ENCODE measurements around the gene MED1. TPM values are rescaled to one million over a fixed set of nuclear protein-coding genes. Genes with fewer than 3 reads are reported as not detected.
A peak's percentile ranks its signal among the peaks of the same experiment; 100 is the strongest.

Gene MED1
- total RNA-seq, 4 donors from 2014 or later, result 16.3 to 25.1 (median 17.8) TPM

DNA sequence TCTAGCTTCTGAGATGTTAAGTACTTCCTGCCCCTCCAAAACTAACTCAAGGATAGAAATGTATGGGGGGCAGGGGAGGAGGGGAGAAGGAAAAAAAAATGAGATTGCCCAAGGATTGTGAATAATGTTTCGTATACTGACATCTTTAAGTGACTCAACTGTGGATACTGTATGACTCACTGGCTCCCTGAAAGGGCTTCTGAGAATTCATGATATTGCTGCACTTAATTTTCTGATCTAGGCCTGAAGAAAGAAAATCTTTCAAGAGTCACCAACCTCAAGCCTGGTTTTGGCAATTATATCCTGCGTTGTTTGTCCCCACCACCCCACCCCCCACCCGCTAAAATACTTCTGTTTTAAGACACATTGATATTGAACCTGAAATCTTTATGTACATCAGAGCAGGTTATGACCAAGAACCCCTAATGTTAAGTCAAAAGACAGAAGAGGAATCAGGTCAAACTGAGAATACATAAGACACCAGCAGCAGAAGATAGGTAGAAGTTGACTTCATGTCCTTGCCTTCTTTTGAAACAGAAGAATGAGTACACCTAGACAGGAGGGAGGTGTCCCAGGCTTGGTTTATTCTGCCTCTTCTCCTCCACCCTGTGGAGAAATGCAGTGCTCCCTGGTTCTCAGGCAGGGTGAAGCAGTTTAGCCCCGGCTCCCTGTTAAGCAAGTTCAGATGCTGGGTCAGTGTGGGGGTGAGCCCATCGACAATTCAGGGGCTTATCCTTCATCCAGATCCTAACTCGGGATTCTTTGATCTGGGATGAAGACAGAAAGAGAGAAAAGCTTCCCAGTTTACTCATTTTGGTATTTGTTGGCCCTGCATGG, 46.3 kb downstream of the MED1 start:
- Histone ChIP-seq H3K27ac (no peak overlapping the region), H3K36me3 (peaks cover 1 to 31% of the 10 kb centered on the region in 2 donors), H3K27me3 (no peaks in the 10 kb centered on the region), H3K9me3 (no peaks in the 10 kb centered on the region), H3K4me1 (peaks cover 6 to 9% of the 10 kb centered on the region in 2 donors), H3K4me3 (no peak overlapping the region)
- in situ Hi-C loops (cut with MboI; ENCODE audit: low sequenced_read_pairs in 4 of 4) (loop anchor here in 1 of 4 donors (10.0 kb wide), 1 partner anchor 130 kb away; no protein-coding TSS in a partner anchor), intact Hi-C loops (cut with DNase I; ENCODE audit: low total_unique reads) (loop anchor here (5.0 kb wide), 1 partner anchor 132 kb away; no protein-coding TSS in a partner anchor)
- no peak for TF ChIP-seq POLR2A (IDR thresholded peaks at IDR 0.05)
- TF ChIP-seq, protein P1, sequence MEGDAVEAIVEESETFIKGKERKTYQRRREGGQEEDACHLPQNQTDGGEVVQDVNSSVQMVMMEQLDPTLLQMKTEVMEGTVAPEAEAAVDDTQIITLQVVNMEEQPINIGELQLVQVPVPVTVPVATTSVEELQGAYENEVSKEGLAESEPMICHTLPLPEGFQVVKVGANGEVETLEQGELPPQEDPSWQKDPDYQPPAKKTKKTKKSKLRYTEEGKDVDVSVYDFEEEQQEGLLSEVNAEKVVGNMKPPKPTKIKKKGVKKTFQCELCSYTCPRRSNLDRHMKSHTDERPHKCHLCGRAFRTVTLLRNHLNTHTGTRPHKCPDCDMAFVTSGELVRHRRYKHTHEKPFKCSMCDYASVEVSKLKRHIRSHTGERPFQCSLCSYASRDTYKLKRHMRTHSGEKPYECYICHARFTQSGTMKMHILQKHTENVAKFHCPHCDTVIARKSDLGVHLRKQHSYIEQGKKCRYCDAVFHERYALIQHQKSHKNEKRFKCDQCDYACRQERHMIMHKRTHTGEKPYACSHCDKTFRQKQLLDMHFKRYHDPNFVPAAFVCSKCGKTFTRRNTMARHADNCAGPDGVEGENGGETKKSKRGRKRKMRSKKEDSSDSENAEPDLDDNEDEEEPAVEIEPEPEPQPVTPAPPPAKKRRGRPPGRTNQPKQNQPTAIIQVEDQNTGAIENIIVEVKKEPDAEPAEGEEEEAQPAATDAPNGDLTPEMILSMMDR (IDR thresholded peaks at IDR 0.05 in 4 of 5, conservative IDR thresholded peaks at IDR 0.05 in 1 of 5), result no peak
- DNase-seq, result no peak
- no peak for ATAC-seq

DNA sequence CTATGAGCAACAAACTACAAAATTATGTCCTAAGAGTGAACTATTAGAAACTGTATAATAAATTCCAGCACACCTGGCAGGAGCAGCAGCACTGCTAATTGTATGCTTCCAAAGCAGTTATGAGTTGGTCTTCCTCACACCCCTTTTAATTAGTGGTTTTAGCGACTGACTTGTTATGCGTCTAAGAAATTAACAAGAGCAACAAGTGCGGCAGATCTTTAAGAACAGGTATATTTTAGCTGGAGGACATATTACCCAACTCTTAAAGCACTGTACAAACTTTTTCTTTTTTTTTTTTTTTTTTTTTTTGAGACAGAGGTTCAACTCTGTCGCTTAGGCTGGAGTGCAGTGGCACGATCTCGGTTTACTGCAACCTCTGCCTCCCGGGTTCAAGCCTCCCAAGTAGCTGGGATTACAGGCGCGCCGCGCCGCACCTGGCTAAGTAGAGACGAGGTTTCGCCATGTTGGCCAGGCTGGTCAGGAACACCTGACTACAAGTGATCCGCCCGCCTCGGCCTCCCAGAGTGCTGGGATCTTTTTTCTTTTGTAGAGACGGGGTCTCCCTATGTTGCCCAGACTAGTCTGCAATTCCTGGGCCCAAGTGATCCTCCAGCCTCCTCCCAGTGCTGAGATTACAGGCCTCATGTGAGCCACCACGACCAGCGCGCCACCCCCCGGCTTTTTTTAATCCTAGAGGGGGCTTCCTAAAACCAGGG, 48.0 kb downstream of the MED1 start:
- Histone ChIP-seq H3K4me3 (peak overlapping the region in 1 of 4 donors; percentile 76), H3K4me1 (peaks cover 21 to 22% of the 10 kb centered on the region in 2 donors), H3K27me3 (no peaks in the 10 kb centered on the region), H3K9me3 (no peaks in the 10 kb centered on the region), H3K36me3 (peaks cover 0 to 14% of the 10 kb centered on the region in 2 donors), H3K27ac (no peak overlapping the region)
- ATAC-seq, result no peak
- in situ Hi-C loops (cut with MboI; ENCODE audit: low sequenced_read_pairs in 4 of 4), result loop anchor here in 1 of 4 donors (10.0 kb wide), 1 partner anchor 128 kb away; no protein-coding TSS in a partner anchor
- TF ChIP-seq POLR2A (IDR thresholded peaks at IDR 0.05), result no peak
- TF ChIP-seq, protein P1 (IDR thresholded peaks at IDR 0.05 in 4 of 5, conservative IDR thresholded peaks at IDR 0.05 in 1 of 5), result no peak
- intact Hi-C loops (cut with DNase I; ENCODE audit: low total_unique reads), result loop anchor here (5.0 kb wide), 1 partner anchor 131 kb away; no protein-coding TSS in a partner anchor
- no peak for DNase-seq

DNA sequence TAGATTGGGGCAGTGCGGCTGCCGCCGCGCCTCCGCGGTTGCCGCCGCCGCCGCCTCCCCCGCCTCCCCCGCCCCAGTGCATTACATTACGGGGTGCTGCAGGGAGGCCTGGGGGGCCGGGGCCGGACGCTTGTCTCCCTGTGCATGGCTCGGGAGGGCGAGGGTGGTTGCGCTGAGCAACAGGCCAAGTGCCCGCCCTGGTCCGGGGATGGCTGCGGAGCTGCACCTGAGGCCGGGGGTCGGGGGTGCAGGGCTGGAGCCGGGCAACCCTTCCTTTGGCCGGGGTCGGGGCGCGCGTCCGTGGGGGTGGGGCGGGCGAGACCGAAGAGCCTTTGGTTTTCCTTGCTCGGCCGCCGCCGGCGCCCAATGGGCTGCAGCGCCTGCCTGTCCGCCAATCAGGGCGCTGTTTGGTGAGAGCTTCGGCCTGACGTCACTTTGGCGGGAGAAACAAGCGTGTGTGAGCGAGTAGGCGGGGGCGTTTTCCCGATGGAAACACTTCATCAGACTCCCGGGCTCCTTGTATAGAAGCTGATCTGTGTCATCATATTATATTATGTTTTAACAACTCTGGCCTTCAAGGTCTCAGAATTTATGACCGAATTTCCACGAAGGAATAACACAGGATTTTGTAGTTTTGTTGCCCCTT, 48.7 kb downstream of the MED1 start:
- H3K9me3 ChIP-seq, result no peaks in the 10 kb centered on the region
- peak overlapping the region; percentile 76 to 99 (median 96) for H3K4me3 ChIP-seq
- peak; percentile 67 to 72 for ATAC-seq
- H3K27ac ChIP-seq, result peak overlapping the region; percentile 94 to 99 (median 98)
- peak; percentile 88 for DNase-seq
- in situ Hi-C loops (cut with MboI; ENCODE audit: low sequenced_read_pairs in 4 of 4) (loop anchor here in 1 of 4 donors (10.0 kb wide), 1 partner anchor 128 kb away; no protein-coding TSS in a partner anchor), intact Hi-C loops (cut with DNase I; ENCODE audit: low total_unique reads) (loop anchor here (5.0 kb wide), 1 partner anchor 130 kb away; no protein-coding TSS in a partner anchor)
- TF ChIP-seq POLR2A (IDR thresholded peaks at IDR 0.05), result no peak
- TF ChIP-seq, protein P1 (IDR thresholded peaks at IDR 0.05 in 4 of 5, conservative IDR thresholded peaks at IDR 0.05 in 1 of 5), result no peak
- H3K36me3 ChIP-seq, result peaks cover 0 to 9% of the 10 kb centered on the region in 2 donors
- H3K27me3 ChIP-seq, result no peaks in the 10 kb centered on the region
- H3K4me1 ChIP-seq, result peaks cover 21 to 22% of the 10 kb centered on the region in 2 donors
